ENCODE results near the gene FAT2.

The FAT2 gene

GRCh38 chr5:151602806-151603205 is 11.7 kb upstream of the FAT2 start:
- H3K9me3 ChIP-seq: no peaks in the 10 kb centered on the region
- no peak overlapping the region for H3K27ac ChIP-seq
- no peaks in the 10 kb centered on the region for H3K36me3 ChIP-seq
- H3K27me3 ChIP-seq: no peaks in the 10 kb centered on the region
- no peak overlapping the region for H3K4me3 ChIP-seq
- no peak for TF ChIP-seq CTCF (IDR thresholded peaks at IDR 0.05)
- H3K4me1 ChIP-seq: peaks cover 0 to 4% (median 0%) of the 10 kb centered on the region in 4 donors
- no peak for DNase-seq
- intact Hi-C loops (cut with DNase I; ENCODE audit: low total_unique reads): no loop called here

GRCh38 chr5:151601391-151601790 is 10.3 kb upstream of the FAT2 start:
- no peak for DNase-seq
- intact Hi-C loops (cut with DNase I; ENCODE audit: low total_unique reads): no loop called here
- Histone ChIP-seq H3K36me3 (no peaks in the 10 kb centered on the region), H3K27me3 (no peaks in the 10 kb centered on the region), H3K27ac (no peak overlapping the region), H3K4me1 (peaks cover 0 to 4% (median 0%) of the 10 kb centered on the region in 4 donors), H3K4me3 (no peak overlapping the region), H3K9me3 (no peaks in the 10 kb centered on the region)
- TF ChIP-seq CTCF (IDR thresholded peaks at IDR 0.05): no peak

- no peak for TF ChIP-seq CTCF (IDR thresholded peaks at IDR 0.05)
- Histone ChIP-seq H3K4me3 (no peak overlapping the region), H3K27ac (no peak overlapping the region), H3K36me3 (no peaks in the 10 kb centered on the region), H3K9me3 (no peaks in the 10 kb centered on the region), H3K4me1 (peaks cover 0 to 4% (median 0%) of the 10 kb centered on the region in 4 donors), H3K27me3 (no peaks in the 10 kb centered on the region)
- intact Hi-C loops (cut with DNase I; ENCODE audit: low total_unique reads): no loop called here
- no peak for DNase-seq
Observed at GRCh38 chr5:151600069-151600665, 9.0 kb upstream of the FAT2 start.

GRCh38 chr5:151598984-151599383 is 7.9 kb upstream of the FAT2 start:
- Histone ChIP-seq H3K27me3 (no peaks in the 10 kb centered on the region), H3K4me3 (no peak overlapping the region), H3K9me3 (no peaks in the 10 kb centered on the region), H3K4me1 (peaks cover 0 to 4% (median 0%) of the 10 kb centered on the region in 4 donors), H3K27ac (no peak overlapping the region), H3K36me3 (no peaks in the 10 kb centered on the region)
- DNase-seq: no peak
- no peak for TF ChIP-seq CTCF (IDR thresholded peaks at IDR 0.05)
- intact Hi-C loops (cut with DNase I; ENCODE audit: low total_unique reads): no loop called here

- intact Hi-C loops (cut with DNase I; ENCODE audit: low total_unique reads): no loop called here
- H3K4me1 ChIP-seq: peaks cover 0 to 4% (median 0%) of the 10 kb centered on the region in 4 donors
Observed at GRCh38 chr5:151598549-151598948, 7.4 kb upstream of the FAT2 start.

More at GRCh38 chr5:151598549-151598948, 7.4 kb upstream of the FAT2 start:
- Histone ChIP-seq H3K36me3 (no peaks in the 10 kb centered on the region), H3K27ac (no peak overlapping the region), H3K4me3 (no peak overlapping the region), H3K9me3 (no peaks in the 10 kb centered on the region), H3K27me3 (no peaks in the 10 kb centered on the region)
- no peak for DNase-seq
- no peak for TF ChIP-seq CTCF (IDR thresholded peaks at IDR 0.05)
